Peyer's patch (tissue), 4 donors: Measurements from ENCODE around the gene DNMT3A.

ENCODE experiments used
- POLR2A ChIP-seq, 2 donors: fragments of 450-650 bp; IDR thresholded peaks; one replicate each; pipeline ENCODE4 v1.5.1; 2017; ENCODE audit warnings: antibody characterized with exemption in 2 of 2, mild to moderate bottlenecking in 2 of 2, moderate library complexity in 2 of 2
- TF ChIP-seq, protein P1 (sequence below), 6 experiments: fragments of 450-650 bp in 4 of 6; fragments of 200-600 bp in 2 of 6; sonication (generic) in 1 of 6; IDR thresholded peaks; one replicate each; pipeline ENCODE4 v1.5.1; 2017 to 2019; ENCODE audit warnings: antibody characterized with exemption in 6 of 6, mild to moderate bottlenecking in 3 of 6, moderate library complexity in 1 of 6

DNA sequence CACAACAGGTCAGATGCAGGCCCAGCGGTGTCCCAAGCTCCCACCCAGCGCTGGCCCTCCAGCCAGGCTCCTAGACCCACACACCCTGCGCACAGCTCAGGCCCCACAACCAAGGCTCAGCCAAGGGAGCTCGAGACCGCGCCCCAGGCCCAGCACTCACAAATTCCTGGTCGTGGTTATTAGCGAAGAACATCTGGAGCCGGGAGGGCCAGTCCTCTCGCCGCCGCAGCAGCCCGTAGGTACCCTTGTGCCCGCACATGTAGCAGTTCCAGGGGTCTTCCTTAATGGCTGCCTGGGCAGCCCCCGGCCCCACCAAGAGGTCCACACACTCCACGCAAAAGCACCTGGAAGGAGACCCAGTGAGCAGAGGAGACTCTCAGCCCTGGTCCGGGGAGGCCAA, 97.7 kb downstream of the DNMT3A start:
- TF ChIP-seq, protein P1, sequence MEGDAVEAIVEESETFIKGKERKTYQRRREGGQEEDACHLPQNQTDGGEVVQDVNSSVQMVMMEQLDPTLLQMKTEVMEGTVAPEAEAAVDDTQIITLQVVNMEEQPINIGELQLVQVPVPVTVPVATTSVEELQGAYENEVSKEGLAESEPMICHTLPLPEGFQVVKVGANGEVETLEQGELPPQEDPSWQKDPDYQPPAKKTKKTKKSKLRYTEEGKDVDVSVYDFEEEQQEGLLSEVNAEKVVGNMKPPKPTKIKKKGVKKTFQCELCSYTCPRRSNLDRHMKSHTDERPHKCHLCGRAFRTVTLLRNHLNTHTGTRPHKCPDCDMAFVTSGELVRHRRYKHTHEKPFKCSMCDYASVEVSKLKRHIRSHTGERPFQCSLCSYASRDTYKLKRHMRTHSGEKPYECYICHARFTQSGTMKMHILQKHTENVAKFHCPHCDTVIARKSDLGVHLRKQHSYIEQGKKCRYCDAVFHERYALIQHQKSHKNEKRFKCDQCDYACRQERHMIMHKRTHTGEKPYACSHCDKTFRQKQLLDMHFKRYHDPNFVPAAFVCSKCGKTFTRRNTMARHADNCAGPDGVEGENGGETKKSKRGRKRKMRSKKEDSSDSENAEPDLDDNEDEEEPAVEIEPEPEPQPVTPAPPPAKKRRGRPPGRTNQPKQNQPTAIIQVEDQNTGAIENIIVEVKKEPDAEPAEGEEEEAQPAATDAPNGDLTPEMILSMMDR (IDR thresholded peaks at IDR 0.05), result no peak
- TF ChIP-seq POLR2A (IDR thresholded peaks at IDR 0.05), result no peak
